HCT116 (cell line): ENCODE results near the gene NOP16. TPM values are rescaled to one million over a fixed set of nuclear protein-coding genes. Genes with fewer than 3 reads are reported as not detected.

Source experiments
- ATAC-seq: fragments of 200-7000 bp; cut with Tn5 transposase; 2 replicates; pipeline ENCODE4 v1.9.1; 2020; ENCODE audit warnings: mild to moderate bottlenecking, moderate library complexity
- BruUV-seq: library from RNA; stranded (reverse); fragments of 400-500 nt; replicated peaks from 2 replicates; lab custom pipeline; 2021; lab: Mats Ljungman, UMichigan
- CTCF ChIA-PET: fragments of 300-600 bp; sonication (Branson Sonifier 250); formaldehyde crosslinking; loops from one replicate; lab custom pipeline; 2021; ENCODE audit warnings: antibody characterized with exemption; lab: Charles Lee
- POLR2A ChIA-PET: fragments of 300-600, 350-600 bp; sonication (Branson Sonifier 250); formaldehyde crosslinking; loops from one replicate; lab custom pipeline; 2021; ENCODE audit warnings: antibody characterized with exemption; lab: Charles Lee
- RAD21 ChIA-PET, 2 experiments: fragments of 300-600 bp; sonication (Branson Sonifier 250); formaldehyde crosslinking; loops; one replicate each; lab custom pipeline; 2023; ENCODE audit warnings: low total read pairs in 2 of 2; ENCODE audit not compliant: uncharacterized antibody in 2 of 2, unreplicated experiment in 2 of 2, low non-redundant PET in 1 of 2; lab: Charles Lee
- DNase-seq: peaks from one replicate; pipeline ENCODE4 v3.0.0-alpha.2; 2010; ENCODE audit warnings: low read depth, low spot score
- H2AFZ ChIP-seq: fragments of 200-600 bp; shearing (Covaris generic), sonication (generic); 2 replicates; pipeline ENCODE4 v1.6.1; 2017; ENCODE audit warnings: low read depth, mixed run types, mixed read lengths, antibody characterized with exemption, low read length; ENCODE audit not compliant: poor library complexity, severe bottlenecking
- H3K27ac ChIP-seq: 2 replicates; pipeline ENCODE4 v1.5.1; 2012; ENCODE audit warnings: low read depth, low read length
- H3K27me3 ChIP-seq: fragments of 200-600 bp; sonication (generic); 2 replicates; pipeline ENCODE4 v1.6.1; 2016; ENCODE audit warnings: mixed run types, low read length, mixed read lengths; ENCODE audit not compliant: insufficient read depth
- H3K36me3 ChIP-seq, 2 experiments: fragments of 200-500 bp in 1 of 2; fragments of 200-600 bp in 1 of 2; sonication (Bioruptor generic) in 1 of 2; sonication (generic) in 1 of 2; 2 replicates each; pipeline versions ENCODE4 v1.5.1 to v1.6.1; 2014 to 2016; ENCODE audit warnings: low read length in 2 of 2, inconsistent platforms in 1 of 2, mixed read lengths in 1 of 2, mixed run types in 1 of 2; ENCODE audit not compliant: insufficient read depth in 2 of 2, control insufficient read depth in 1 of 2
- H3K4me1 ChIP-seq, 2 experiments: fragments of 200-600 bp in 1 of 2; sonication (generic) in 1 of 2; 2 replicates each; pipeline versions ENCODE4 v1.5.1 to v1.6.1; 2012 to 2017; ENCODE audit warnings: low read length in 2 of 2, inconsistent platforms in 1 of 2, mild to moderate bottlenecking in 1 of 2, mixed read lengths in 1 of 2, mixed run types in 1 of 2, moderate library complexity in 1 of 2; ENCODE audit not compliant: insufficient read depth in 2 of 2, control insufficient read depth in 1 of 2
- H3K4me2 ChIP-seq: fragments of 200-600 bp; sonication (generic); 2 replicates; pipeline ENCODE4 v1.6.1; 2017; ENCODE audit warnings: mixed run types, low read length, mixed read lengths
- H3K4me3 ChIP-seq, 2 experiments: fragments of 200-600 bp in 1 of 2; sonication (generic) in 1 of 2; replicated peaks in 1 of 2; 2 replicates each; pipeline ENCODE4 v1.5.1; 2011 to 2016; ENCODE audit warnings: low read length in 2 of 2, control low read depth in 1 of 2, low read depth in 1 of 2, mild to moderate bottlenecking in 1 of 2, mixed read lengths in 1 of 2, mixed run types in 1 of 2
- H3K79me2 ChIP-seq: fragments of 200-600 bp; sonication (generic); 2 replicates; pipeline ENCODE4 v1.6.1; 2017; ENCODE audit warnings: mild to moderate bottlenecking, mixed run types, low read length, moderate library complexity, mixed read lengths; ENCODE audit not compliant: insufficient read depth
- H3K9ac ChIP-seq: fragments of 200-600 bp; sonication (generic); 2 replicates; pipeline ENCODE4 v1.6.1; 2016; ENCODE audit warnings: low read length, mixed read lengths
- H3K9me2 ChIP-seq: fragments of 200-600 bp; sonication (generic), shearing (Covaris generic); 2 replicates; pipeline ENCODE4 v1.6.1; 2017; ENCODE audit warnings: mixed run types, mild to moderate bottlenecking, moderate library complexity; ENCODE audit not compliant: insufficient read depth
- H3K9me3 ChIP-seq, 2 experiments: fragments of 200-500 bp in 1 of 2; fragments of 200-600 bp in 1 of 2; sonication (Bioruptor generic) in 1 of 2; sonication (generic) in 1 of 2; 2 replicates each; pipeline ENCODE4 v1.6.1; 2014 to 2017; ENCODE audit warnings: low read length in 2 of 2, mixed read lengths in 2 of 2, inconsistent platforms in 1 of 2, low read depth in 1 of 2, mild to moderate bottlenecking in 1 of 2, mixed run types in 1 of 2, moderate library complexity in 1 of 2; ENCODE audit not compliant: control insufficient read depth in 1 of 2, insufficient read depth in 1 of 2
- H4K20me1 ChIP-seq: fragments of 200-600 bp; sonication (generic), shearing (Covaris generic); 2 replicates; pipeline ENCODE4 v1.6.1; 2017; ENCODE audit warnings: mixed run types, mild to moderate bottlenecking, moderate library complexity; ENCODE audit not compliant: insufficient read depth
- CBX3 ChIP-seq: IDR thresholded peaks from 2 replicates; pipeline ENCODE4 v1.6.1; 2012; ENCODE audit warnings: low read depth
- EZH2phosphoT487 ChIP-seq: fragments of 200-600 bp; IDR thresholded peaks from 2 replicates; pipeline ENCODE4 v1.6.1; 2018; ENCODE audit warnings: antibody characterized with exemption, borderline replicate concordance
- JUND ChIP-seq: IDR thresholded peaks from 2 replicates; pipeline ENCODE4 v1.6.1; 2012
- RAD21 ChIP-seq: IDR thresholded peaks from 2 replicates; pipeline ENCODE4 v1.6.1; 2012; ENCODE audit warnings: low read depth, mild to moderate bottlenecking
- REST ChIP-seq: IDR thresholded peaks from 2 replicates; pipeline ENCODE4 v1.6.1; 2012; ENCODE audit warnings: low read depth
- SIN3A ChIP-seq: IDR thresholded peaks from 2 replicates; pipeline ENCODE4 v1.6.1; 2012; ENCODE audit warnings: low read depth
- SRF ChIP-seq: IDR thresholded peaks from 2 replicates; pipeline ENCODE4 v1.6.1; 2012; ENCODE audit warnings: low read depth
- YY1 ChIP-seq: IDR thresholded peaks from 2 replicates; pipeline ENCODE4 v1.6.1; 2011; ENCODE audit warnings: low read length, low read depth, moderate library complexity, mild to moderate bottlenecking; ENCODE audit not compliant: insufficient replicate concordance; ENCODE audit errors: extremely low read depth
- ZBTB33 ChIP-seq: IDR thresholded peaks from 2 replicates; pipeline ENCODE4 v1.6.1; 2011; ENCODE audit warnings: mild to moderate bottlenecking, low read length, moderate library complexity; ENCODE audit not compliant: insufficient replicate concordance; ENCODE audit errors: extremely low read depth
- ZFX ChIP-seq: fragments of 450-650 bp; IDR thresholded peaks from 2 replicates; pipeline ENCODE4 v1.6.1; 2017
- intact Hi-C: fragments of 100-400 bp; cut with micrococcal nuclease; formaldehyde crosslinking; loops from 2 replicates; pipeline ENCODE4 v1.10.0; 2022
- total RNA-seq: library from RNA; stranded (reverse); gene quantifications from one replicate; pipeline ENCODE4 v1.2.1, GENCODE V29; 2021; ENCODE audit not compliant: unreplicated experiment

The NOP16 gene
- total RNA-seq, 1 experiment from 2014 or later = 67.1 TPM

DNA sequence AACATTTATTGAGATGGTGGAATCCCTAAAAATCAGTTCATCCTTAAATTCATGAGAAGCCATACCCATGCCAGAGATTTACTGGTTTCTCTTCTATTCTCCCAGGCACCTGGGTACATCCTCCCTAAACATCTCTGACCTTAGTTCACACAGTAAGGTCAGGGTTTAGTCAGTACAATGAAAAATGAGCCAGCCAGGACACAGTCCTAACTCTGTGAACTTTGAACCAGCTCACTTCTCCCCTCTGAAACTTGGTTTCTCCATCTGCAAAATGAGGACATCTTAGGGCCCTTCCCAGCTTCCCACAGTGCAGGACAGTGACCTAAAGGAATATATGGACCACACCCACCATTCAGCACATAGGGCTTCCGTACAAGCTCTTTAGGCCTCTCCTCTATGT, 1.9 kb downstream of the NOP16 start:
- Histone ChIP-seq H3K4me2 (peak overlapping the region; percentile 86), H3K9me2 (no peaks in the 10 kb centered on the region), H3K4me1 (peaks cover 11 to 22% of the 10 kb centered on the region in 2 experiments; a peak in 3 of 4 replicates), H3K36me3 (peaks cover 25 to 66% of the 10 kb centered on the region in 2 experiments; a peak in 3 of 4 replicates), H3K4me3 (peak overlapping the region in 1 of 2 experiments; percentile 78; a peak in 1 of 4 replicates), H3K9ac (no peak overlapping the region), H3K79me2 (peaks cover 64% of the 10 kb centered on the region), H3K27me3 (no peaks in the 10 kb centered on the region), H3K27ac (no peak overlapping the region), H3K9me3 (no peaks in the 10 kb centered on the region), H2AFZ (no peak overlapping the region), H4K20me1 (peaks cover 13% of the 10 kb centered on the region; the same call in 1 of the 2 replicates)
- no peak for DNase-seq
- ATAC-seq = no peak
- BruUV-seq = no TSS peak
- POLR2A ChIA-PET = no interaction called here
- CTCF ChIA-PET = no interaction called here
- RAD21 ChIA-PET = no interaction called here
- TF ChIP-seq SIN3A = no peak
- no peak for TF ChIP-seq ZBTB33
- TF ChIP-seq SRF = no peak
- no peak for TF ChIP-seq EZH2phosphoT487
- intact Hi-C loops = no loop called here

- Histone ChIP-seq H3K9ac (no peak overlapping the region), H3K4me2 (no peak overlapping the region), H2AFZ (no peak overlapping the region), H3K79me2 (peaks cover 52% of the 10 kb centered on the region), H3K9me3 (no peaks in the 10 kb centered on the region), H3K4me1 (peaks cover 9 to 18% of the 10 kb centered on the region in 2 experiments; a peak in 3 of 4 replicates), H3K36me3 (peaks cover 29 to 65% of the 10 kb centered on the region in 2 experiments; a peak in 3 of 4 replicates), H3K4me3 (no peak overlapping the region), H3K27me3 (no peaks in the 10 kb centered on the region), H3K27ac (no peak overlapping the region), H3K9me2 (no peaks in the 10 kb centered on the region), H4K20me1 (peaks cover 13% of the 10 kb centered on the region; the same call in 1 of the 2 replicates)
- ChIA-PET RAD21 (no interaction called here), POLR2A (no interaction called here), CTCF (no interaction called here)
- no peak for ATAC-seq
- TF ChIP-seq RAD21 (no peak), CBX3 (no peak), SIN3A (no peak), YY1 (no peak), REST (no peak), ZFX (no peak), JUND (no peak)
- DNase-seq = no peak
- no TSS peak for BruUV-seq
- intact Hi-C loops = no loop called here
Observed at GRCh38 chr5:176384991-176385390, 3.4 kb downstream of the NOP16 start.
